Esophagus mucosa (tissue), 1 donor: ENCODE data around the gene GAL3ST3. TPM values are rescaled to one million over a fixed set of nuclear protein-coding genes. Genes with fewer than 3 reads are reported as not detected.
"Not testable (repeated sequence)": the region's sequence is repeated elsewhere in the genome, so short reads cannot be mapped to it uniquely, and the experiment has no call there.

Source experiments
- ATAC-seq: fragments of 200-7000 bp; cut with Tn5 transposase; one replicate; pipeline ENCODE4 v1.9.1; 2020
- total RNA-seq: library from RNA; stranded (reverse); gene quantifications from one replicate; pipeline ENCODE4 v1.2.4, GENCODE V29; 2023
- donor health status: DM: yes; HTN: yes; CAD: no.

GAL3ST3 gene
- total RNA-seq, 1 donor from 2014 or later: not detected

DNA sequence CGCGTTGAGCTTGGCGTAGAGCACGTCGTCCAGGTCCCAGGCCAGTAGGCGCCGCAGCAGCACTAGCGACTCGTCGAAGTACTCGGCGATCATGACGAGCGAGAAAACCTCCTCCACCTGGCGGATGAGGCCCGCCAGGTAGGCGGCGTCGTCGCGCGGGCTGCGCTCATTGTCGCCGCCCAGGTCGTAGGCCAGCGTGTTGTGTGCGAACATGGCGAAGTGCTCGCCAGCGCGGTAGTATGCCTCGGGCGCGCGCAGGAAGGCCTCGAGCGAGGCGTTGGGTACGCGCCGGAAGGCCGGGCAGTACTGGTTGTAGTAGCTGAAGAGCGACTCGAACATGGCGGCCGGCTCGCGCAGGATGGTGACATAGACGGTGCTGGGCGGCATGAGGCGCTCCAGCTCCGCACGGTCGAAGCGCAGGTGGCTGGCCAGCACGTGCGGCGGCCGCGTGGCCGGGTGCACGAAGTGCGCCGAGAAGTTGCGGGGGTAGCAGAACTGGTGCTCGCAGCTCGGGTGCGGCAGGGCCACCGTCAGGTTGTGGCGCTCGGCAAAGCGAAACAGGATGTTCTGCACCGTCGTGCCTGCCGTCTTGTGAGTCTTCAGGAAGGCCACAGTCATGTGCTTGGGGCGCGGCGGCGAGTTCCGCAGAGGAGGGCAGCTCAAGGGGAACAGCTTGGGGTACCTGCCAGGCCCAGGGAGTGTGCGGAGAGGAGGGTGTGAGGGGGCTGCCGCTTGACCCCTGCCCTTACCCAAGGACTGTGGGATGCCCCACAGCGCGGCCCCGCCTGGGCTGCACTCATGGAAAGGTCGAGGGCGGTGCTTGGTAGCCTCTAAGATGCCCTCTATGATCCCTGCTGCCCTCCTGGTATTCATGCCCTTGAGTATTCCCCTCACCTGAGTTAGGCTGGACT, 5.7 kb downstream of the GAL3ST3 start:
- no peak for ATAC-seq

DNA sequence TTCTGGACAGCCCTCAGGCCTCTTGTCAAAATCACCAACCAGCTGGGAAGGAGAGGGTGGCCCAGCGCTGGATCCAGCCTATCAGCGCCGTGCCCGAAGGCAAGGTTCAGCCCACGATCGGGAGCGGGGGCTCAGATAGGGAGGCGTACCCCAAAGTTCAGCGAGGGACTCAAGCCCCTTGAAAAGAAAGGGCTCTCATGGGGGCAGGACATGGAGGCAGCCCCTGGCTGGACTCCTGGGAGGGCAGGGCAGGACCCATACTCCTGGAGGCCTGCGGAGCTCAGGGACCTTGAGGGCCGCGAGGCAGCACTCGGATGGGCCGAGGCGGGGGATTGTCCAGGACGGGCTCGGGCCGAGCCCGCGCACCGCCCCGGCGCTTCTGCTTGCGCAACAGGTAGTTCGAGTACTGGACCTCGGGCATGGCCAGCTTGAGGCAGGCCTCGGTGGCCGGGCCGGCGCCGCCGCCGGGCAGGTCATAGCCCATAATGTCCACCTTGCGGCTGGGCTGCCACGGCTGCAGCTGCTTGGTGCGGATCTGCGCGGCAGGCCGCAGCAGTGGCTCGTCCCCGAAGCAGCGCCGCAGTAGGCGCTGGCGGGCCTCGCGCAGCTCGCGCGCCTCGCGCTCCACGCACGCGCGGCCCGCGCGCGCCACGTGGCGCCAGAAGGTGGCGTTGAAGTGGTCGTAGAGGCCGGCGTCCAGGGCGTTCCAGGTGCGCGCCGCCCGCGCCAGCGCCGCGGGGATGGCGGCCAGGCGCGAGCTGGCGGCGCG, 6.5 kb downstream of the GAL3ST3 start:
- ATAC-seq: peak; percentile 9

DNA sequence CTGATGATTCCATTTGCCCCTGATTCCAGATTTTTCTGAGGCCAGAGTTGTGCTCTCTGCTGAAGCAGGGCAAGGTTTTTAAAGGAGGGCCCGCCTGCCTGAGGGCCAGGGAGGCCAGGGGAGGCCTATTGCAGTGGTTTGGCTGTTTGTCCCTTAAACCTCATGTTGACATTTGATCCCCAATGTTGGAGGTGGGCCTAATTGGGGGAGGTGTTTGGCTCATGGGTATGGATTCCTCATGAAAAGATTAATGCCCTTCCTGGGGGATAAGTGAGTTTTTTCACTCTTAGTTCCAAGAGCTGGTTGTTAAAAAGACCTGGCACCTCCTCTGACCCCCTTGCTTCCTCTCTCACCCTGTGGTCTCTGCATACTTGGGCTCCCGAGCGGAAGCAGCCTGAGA, 9.2 kb downstream of the GAL3ST3 start:
- no peak for ATAC-seq

DNA sequence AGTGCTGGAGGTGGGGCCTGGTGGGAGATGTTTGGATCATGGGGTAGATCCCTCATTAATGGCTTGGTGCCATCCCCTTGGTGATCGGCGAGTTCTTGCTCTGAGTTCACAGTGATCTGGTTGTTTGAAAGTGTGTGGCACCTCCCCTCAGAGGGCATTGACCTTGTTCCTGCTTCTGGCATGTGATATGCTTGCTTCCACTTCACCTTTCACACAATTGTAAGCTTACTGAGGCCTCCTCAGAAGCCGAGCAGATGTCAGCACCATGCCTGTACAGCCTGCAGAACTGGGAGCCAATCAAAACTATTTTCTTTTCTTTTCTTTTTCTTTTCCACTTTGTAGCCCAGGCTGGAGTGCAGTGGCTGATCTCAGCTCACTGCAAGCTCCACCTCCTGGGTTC, 11.6 kb downstream of the GAL3ST3 start:
- ATAC-seq: no peak

DNA sequence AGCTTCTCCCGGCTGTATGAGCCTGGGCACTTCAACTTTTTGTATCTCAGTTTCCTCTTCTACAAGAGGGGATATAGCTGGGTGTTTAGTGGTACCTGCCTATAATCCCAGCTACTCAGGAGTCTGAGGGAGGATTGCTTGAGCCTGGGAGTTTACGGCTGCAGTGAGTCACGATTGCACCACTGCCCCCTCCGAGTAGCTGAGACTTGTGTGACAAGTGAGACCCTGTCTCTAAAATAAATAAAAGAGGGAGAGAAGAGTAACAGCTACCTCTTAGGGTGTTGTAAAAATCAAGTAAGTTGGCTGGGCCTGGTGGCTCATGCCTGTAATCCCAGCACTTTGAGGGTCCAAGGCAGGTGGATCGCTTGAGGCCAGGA, 12.6 kb downstream of the GAL3ST3 start:
- ATAC-seq: no peak

DNA sequence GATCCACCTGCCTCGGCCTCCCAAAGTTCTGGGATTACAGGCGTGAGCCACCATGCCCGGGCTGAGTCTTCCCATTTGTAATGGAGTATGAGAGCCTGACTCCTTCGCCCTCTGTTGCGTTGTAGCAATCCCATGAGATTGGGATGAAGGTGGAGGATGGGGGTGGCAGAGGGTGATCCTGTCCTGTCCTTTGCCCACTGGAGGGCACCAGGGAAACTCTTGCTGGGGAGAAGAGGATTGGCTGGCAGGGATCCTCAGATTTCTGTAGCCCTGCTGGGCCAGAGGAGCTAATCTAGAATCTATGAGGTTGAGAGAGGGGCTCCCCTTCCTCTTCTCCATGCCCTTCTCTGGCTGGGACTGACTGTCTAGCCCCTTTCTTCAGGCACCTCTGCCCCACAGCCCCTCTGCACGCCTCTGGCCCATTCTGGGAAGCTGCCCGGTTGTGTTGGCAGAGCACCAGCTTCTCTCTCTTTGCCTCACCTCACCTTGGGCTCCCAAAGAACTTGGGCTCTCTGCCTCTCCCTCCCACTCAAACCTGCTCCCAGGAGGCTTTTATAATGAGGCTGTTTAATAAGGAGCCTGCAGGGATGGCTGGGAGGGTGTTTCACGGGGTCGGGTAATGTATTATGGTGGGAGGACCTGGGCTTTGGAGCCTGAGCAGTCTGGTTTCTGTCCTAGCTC, 13.2 kb downstream of the GAL3ST3 start:
- no peak for ATAC-seq

DNA sequence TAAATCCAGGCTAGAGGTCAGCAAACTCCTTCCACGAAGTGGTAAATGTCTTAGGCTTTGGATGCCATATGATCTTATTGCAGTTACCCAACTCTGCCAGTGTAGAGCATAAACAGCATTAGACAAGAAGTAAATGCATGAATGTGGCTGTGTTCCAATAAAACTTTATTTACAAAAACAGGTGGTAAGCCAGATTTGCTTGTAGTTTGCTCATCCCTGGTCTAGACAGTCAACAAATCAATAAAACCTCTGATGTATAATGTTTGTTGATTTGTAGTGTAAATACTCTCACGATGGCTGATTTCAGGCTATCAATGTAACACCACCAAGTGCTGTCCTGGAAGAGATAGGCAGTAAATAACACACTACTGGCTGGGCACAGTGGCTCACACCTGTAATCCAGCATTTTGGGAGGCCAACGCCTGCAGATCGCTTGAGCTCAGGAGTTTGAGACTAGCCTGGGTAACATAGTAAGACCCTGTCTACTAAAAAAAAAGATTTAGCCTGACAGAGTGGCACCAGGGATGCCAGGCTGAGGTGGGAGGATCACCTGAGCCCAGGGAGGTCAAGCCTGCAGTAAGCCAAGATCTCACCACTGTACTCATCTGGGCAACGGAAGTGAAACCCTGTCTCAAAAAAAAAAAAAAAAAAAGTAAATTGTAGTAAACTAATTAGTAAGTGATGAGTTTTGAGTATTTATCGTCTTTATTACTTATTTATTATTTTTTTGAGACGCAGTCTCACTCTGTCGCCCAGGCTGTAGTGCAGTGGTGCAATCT, 15.8 kb downstream of the GAL3ST3 start:
- ATAC-seq: no peak

DNA sequence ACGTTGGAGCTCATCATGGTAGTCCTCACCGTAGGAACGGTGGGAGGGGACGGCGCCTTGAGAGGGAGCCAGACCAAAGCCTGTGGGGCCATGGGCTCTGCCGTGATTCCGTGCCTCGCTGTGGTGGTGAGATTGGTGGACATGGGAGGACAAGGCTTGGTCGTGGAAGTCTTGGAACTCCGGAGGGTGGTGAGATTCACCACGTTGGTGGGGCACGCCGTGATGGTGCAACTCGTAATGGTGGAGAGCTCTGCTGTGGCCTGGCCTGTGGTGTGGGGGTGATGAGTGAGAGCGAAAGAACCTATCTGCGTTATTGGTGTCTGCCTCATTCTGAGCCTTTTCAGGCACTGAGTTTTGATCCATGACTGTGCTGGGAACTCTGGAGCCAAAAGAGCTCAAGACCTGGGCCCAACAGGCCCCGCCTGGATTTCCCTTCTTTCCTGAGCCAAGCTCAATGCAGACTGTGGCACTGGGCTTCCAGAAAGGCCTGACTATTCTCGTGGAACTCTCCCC, 22.9 kb downstream of the GAL3ST3 start, which contains the start of gene CATSPER1:
Gene CATSPER1, minus strand, starts transcription at position 463 of the 513 bp plus-strand sequence. Its CDS starts 100 bp downstream, at position 363.
- ATAC-seq: no peak

DNA sequence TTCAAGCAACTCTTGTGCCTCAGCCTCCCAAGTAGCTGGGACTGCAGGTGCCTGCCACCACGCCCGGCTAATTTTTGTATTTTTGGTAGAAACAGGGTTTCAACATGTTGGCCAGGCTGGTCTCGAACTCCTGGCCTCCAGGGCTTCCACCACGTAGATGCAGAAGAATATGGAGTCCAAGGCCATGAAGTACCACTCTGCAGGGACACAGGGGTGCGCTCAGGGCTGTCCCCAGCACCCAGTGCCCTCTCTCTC, 25.8 kb downstream of the GAL3ST3 start:
- ATAC-seq: not testable (repeated sequence)

DNA sequence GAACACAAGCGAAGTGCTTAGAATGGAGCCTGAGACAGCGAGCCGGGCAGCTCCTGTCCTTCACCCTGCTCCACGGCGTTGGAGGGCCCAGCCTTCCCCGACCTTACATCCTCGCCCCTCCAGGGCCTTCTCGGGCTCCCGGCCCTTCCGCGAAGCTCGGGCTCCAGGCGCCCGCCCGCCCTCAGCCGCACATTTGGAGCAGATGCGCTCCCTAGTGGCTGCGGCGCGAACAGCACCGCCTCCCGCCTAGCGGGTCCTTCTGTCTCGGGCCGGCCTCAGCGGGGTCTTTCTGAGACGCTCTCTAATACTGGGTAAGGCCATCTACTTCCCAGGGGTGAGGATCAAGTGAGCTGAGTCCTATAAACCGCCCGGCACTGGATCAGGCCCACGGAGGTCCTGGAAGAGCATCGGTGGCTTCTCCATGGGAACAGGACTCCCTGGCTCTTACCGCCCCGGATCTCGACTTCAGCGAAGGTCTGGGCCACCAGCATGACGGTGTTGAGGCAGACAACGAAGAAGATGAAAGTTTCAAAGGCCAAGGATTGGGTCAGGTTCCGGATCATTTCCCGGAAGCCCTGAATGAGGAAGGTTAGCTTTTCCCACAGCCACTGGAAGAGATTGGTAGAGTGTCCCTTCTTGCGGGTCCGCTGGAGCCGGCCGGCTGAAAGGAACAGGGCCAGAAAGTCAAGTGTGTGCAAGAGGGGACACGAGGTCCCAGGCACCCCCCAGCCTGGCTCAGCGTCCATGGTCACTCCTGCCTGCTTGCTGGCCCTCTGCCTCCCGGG, 26.4 kb downstream of the GAL3ST3 start:
- ATAC-seq: peak; percentile 70

DNA sequence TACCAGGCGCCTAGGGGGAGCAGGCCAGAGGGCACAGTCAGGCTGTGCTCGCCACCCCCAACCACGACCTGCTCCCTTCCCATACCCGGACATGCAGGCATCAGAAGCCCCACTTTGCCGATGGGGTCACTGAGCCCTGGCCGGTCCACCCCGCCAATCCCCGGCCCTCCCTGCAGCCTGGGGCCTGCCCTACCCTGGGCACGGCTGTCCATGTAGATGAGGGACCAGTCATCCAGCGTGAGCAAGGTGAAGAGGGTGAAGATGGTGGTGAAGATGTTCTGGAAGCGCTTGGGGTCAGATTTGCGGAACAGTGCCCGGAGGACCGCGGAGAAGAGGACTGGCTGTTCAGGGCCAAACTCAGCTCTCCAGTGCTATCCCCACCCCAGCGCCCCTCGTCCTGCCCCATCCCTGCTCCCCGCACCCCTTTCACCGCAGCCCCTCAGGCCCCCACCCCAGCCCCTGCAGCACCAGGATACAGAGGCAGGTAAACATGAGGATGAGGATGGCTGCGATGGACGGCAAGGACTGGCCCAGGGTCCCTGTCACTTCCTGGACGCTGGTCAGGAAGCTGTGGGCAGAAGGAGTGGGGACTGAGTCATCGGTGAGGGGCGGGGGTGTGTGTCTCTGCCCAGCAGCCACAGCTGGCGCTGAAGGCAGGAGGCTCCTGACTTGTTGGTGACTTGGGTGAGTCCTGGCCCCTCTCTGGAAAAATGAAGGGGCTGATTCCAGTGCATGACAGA, 28.2 kb downstream of the GAL3ST3 start:
- ATAC-seq: peak; percentile 55

DNA sequence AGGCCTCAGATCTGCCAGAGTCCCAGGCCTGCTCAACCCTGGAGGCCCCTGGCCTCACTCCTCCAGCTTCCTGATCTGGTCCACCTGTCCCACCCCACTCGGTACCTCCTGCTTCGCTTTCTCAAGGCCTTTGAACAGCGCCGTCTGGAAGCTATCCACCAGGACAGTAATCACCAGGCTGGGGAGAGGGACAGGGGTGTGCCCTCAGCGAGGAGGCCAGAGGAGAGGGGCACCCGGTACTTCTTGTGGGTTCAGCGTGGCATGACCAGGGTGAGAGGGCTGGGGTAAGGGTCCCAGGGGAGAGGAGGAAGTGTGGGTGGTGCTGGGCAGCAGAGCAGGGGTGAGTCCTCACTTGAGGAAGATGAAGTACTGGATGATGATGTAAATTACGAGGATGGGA, 28.7 kb downstream of the GAL3ST3 start:
- no peak for ATAC-seq

DNA sequence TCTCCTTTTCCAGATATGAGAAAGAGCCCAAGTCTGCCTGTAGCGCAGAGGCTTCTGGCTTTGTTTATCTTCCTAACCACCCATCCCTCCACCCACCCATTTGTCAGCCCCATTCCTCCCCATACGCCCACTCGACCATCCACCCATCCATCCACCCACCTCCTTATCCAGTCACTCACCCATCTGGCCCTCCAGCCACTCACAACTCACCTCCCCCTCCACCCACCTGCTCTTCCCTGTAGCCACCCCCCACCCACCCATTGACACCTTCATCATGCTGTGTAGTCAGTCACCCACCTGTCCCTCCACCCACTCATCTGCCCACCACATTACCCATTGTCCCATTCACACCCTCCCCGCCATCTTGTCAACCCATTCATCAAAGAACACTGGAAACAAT, 31.6 kb downstream of the GAL3ST3 start:
- ATAC-seq: no peak

DNA sequence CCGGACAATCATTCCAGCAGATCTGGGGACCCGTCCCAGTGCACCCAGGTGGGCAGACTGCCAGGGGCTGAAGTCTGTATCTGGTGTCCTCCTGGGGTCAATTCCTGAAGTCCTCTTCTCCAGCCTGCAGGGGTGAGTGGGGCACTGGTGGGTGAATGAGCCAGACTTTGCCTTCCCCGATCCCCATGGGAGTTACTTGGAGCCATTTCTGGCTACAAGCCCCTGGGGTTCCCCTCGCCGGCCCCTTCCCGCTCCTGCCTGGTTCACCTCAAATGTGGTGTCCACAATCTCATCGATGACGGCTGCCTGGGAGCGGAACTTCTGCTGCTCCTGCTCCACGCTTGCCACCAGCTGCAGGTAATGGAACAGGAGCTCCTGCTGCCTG, 32.2 kb downstream of the GAL3ST3 start:
- no peak for ATAC-seq

DNA sequence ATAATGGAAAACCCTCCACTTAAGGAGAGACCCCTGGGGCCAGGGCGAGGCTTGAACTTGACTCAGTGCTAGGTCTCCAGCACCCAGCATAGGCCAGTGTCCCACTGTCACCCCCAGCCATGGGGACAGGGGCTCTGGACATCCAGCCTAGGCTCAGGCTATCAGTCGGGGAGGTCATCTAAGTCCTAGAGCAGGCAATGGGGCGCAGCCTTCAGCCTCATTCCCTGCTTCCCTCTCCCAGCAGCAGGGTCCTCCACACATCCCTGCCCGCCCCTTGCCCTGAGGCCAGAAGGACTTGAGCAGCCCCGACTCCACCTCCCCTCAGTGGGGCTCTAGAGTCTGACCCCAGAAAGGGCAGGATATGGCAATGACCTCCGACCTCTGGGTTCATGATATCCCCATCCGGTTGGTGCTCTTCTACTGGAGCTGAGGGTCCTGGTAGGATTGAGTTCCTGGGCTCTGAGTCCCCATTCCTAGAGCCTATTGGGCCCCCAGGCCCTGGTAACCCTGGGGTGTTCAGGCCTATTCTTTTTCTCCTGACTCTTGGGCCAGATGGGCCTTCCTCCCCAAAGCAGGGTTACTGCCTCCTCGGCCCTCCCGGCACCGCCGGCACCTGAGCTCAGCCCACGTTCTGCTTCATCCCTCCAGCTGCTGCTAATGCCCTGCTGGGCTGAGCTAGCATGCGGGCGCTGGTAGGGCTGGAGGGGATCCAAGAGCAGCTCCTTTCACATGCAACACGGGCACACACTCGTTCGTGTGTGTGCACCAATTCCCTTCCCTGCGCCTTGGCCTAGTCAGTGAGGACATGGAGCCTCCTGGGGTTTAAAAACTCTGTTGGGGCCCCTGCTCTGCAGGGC, 32.8 kb downstream of the GAL3ST3 start:
- no peak for ATAC-seq

DNA sequence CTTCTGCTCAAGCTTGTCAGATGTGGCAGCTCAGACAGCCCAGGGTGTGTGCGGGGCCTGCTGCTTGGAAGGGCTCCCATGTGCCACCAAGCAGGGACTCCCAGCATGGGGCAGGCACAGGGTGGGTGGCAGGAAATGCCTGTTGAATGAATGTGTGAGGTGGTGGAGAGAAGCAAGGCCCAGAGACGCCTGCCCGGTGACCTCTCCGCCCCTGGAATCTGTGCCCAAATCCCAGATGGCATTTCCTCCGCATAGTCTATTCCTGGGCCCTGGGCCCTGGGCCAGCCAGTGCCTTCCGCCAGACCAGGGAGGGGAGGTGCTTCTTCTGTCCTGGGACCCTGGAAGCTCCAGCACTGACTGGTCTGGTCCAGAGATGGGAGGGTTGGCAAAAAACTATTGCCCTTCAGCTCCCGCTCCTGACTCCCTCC, 33.5 kb downstream of the GAL3ST3 start:
- ATAC-seq: no peak

DNA sequence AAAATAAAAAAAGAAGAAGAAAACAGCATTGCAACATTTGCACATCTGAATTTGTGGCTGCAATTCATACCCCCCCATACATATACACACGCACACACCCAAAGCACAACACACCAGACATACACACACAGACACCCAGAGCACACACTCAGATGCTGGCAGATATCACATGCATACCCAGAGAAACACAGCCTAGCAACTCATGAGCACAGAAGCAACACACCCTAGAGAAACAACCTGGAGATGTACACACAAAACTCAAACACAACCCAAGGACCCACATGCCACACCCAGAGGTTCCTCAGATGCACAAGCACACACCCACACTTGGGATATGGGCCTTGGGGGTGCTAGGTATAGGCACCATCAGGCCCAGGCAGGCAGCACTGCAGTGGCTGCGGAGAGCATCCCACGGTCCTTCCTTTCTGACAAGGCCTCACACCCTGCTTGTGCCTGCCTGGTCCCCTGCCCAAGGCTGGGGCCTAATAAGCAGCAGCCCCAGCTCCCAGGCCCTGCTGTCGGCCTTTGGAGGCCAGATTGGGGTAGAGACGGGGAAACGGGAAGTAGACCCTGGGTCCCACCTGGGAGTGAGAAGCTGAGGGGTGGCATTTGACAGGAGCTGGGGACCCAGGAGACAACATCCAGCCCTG, 34.0 kb downstream of the GAL3ST3 start:
- no peak for ATAC-seq

DNA sequence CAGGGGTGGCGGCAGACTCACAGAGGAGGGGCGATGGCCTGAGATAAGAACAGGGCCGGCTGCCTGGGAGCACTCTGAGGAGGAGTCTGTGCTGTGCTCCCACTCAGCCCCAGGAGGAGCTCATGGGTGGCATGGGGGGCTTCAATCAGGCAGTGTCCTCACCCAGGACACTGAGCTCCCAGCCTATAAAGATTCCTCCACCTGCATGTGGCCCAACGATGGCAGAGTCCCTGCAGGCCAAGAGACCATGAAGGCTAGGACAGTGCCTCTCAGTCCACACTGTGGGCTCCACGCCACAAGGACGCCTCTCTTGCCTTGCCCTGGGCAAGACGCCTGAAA, 35.2 kb downstream of the GAL3ST3 start:
- no peak for ATAC-seq
